HepG2 (cell line): Measurements from ENCODE around the gene RCC1. TPM values are rescaled to one million over a fixed set of nuclear protein-coding genes. Genes with fewer than 3 reads are reported as not detected.

ENCODE experiments used
- CENPT ChIP-seq: sonication (generic); formaldehyde crosslinking; IDR thresholded peaks from 2 replicates; pipeline ENCODE4 v1.8.0; 2022; ENCODE audit warnings: low read depth, mild to moderate bottlenecking, moderate library complexity, missing genetic modification reagents
- HES4 ChIP-seq: sonication (generic); formaldehyde crosslinking; IDR thresholded peaks from 2 replicates; pipeline ENCODE4 v1.9.0; 2021; ENCODE audit warnings: mild to moderate bottlenecking, missing genetic modification reagents, borderline replicate concordance
- PAWR ChIP-seq: sonication (generic); formaldehyde crosslinking; IDR thresholded peaks from 2 replicates; pipeline ENCODE4 v1.4.0; 2020; ENCODE audit warnings: missing genetic modification reagents, mild to moderate bottlenecking, borderline replicate concordance
- RARG ChIP-seq: sonication (generic); formaldehyde crosslinking; IDR thresholded peaks from 2 replicates; pipeline ENCODE4 v1.4.0; 2020; ENCODE audit warnings: low read depth, mild to moderate bottlenecking, missing genetic modification reagents
- RXRA ChIP-seq: sonication (generic); formaldehyde crosslinking; IDR thresholded peaks from 2 replicates; pipeline ENCODE4 v1.5.1; 2020; ENCODE audit warnings: missing genetic modification reagents
- TCF12 ChIP-seq, 2 experiments: fragments of 450-650 bp in 1 of 2; sonication (generic) in 1 of 2; formaldehyde crosslinking in 1 of 2; IDR thresholded peaks; 2 replicates each; pipeline versions ENCODE4 v1.6.1 to v1.8.0; 2017 to 2022; ENCODE audit warnings: antibody characterized with exemption in 1 of 2, mild to moderate bottlenecking in 1 of 2, missing genetic modification reagents in 1 of 2, moderate library complexity in 1 of 2
- TCF7 ChIP-seq: sonication (generic); IDR thresholded peaks from 2 replicates; pipeline ENCODE4 v1.6.1; 2016; ENCODE audit warnings: antibody characterized with exemption, low read depth
- THRA ChIP-seq: sonication (generic); formaldehyde crosslinking; IDR thresholded peaks from 2 replicates; pipeline ENCODE4 v1.4.0; 2020; ENCODE audit warnings: missing genetic modification reagents, borderline replicate concordance
- ZBTB4 ChIP-seq: sonication (generic); formaldehyde crosslinking; IDR thresholded peaks from 2 replicates; pipeline ENCODE4 v1.4.0; 2020; ENCODE audit warnings: missing genetic modification reagents, mild to moderate bottlenecking, borderline replicate concordance
- ZKSCAN5 ChIP-seq: sonication (generic); formaldehyde crosslinking; IDR thresholded peaks from 2 replicates; pipeline ENCODE4 v1.5.1; 2020; ENCODE audit warnings: mild to moderate bottlenecking, missing genetic modification reagents
- ZNF224 ChIP-seq: sonication (generic); formaldehyde crosslinking; IDR thresholded peaks from 2 replicates; pipeline ENCODE4 v1.5.0; 2020; ENCODE audit warnings: mild to moderate bottlenecking, missing genetic modification reagents
- ZNF614 ChIP-seq: IDR thresholded peaks from 2 replicates; pipeline ENCODE4 v1.6.1; 2018; ENCODE audit warnings: missing biosample characterization, missing genetic modification reagents, inconsistent platforms, borderline replicate concordance
- ZNF646 ChIP-seq: sonication (generic); formaldehyde crosslinking; IDR thresholded peaks from 2 replicates; pipeline ENCODE4 v1.9.0; 2021; ENCODE audit warnings: mild to moderate bottlenecking, missing genetic modification reagents
- polyA plus RNA-seq, 8 experiments: library from polyadenylated mRNA; depleted of rRNA in 3 of 8; stranded (reverse) in 7 of 8; unstranded in 1 of 8; fragments of >200 nt; fragmentation: Illumina TruSeq in 4 of 8; extraction: Trizol in 4 of 8; gene quantifications; 2 replicates each; pipeline versions ENCODE4 v1.2.1 to v1.2.3, GENCODE V29; 2011 to 2016; ENCODE audit warnings: low read depth in 4 of 8, missing spikeins in 1 of 8, mixed read lengths in 1 of 8; ENCODE audit not compliant: insufficient read depth in 1 of 8
- total RNA-seq, 5 experiments: library from RNA; depleted of rRNA; stranded (reverse); fragments of >200 nt; fragmentation: Illumina TruSeq; extraction: Trizol; gene quantifications; 2 replicates each; pipeline ENCODE4 v1.2.3, GENCODE V29; 2016; ENCODE audit warnings: low read depth in 1 of 5
- TF ChIP-seq, protein P1 (sequence below): sonication (generic); formaldehyde crosslinking; IDR thresholded peaks from 2 replicates; pipeline ENCODE4 v1.4.0; 2020; ENCODE audit warnings: missing genetic modification reagents

Gene RCC1
- total and polyA plus RNA-seq, 2 of the 13 experiments (the other 11 are each of a cell fraction or from before 2014, with no cell fraction given) = 47.2 to 80.8 TPM

GRCh38 chr1:28518745-28519341 lies 13.0 kb downstream of the RCC1 start (continued):
- TF ChIP-seq TCF12 (IDR thresholded peaks at IDR 0.05) = no peak
- no peak for TF ChIP-seq TCF12 (CRISPR knock-in tag; IDR thresholded peaks at IDR 0.05)
- no peak for TF ChIP-seq ZKSCAN5 (CRISPR knock-in tag)
- TF ChIP-seq HES4 (CRISPR knock-in tag) = no peak
- TF ChIP-seq, protein P1, sequence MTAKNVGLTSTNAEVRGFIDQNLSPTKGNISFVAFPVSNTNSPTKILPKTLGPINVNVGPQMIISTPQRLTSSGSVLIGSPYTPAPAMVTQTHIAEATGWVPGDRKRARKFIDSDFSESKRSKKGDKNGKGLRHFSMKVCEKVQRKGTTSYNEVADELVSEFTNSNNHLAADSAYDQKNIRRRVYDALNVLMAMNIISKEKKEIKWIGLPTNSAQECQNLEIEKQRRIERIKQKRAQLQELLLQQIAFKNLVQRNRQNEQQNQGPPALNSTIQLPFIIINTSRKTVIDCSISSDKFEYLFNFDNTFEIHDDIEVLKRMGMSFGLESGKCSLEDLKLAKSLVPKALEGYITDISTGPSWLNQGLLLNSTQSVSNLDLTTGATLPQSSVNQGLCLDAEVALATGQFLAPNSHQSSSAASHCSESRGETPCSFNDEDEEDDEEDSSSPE (CRISPR knock-in tag) = no peak; the same call in 1 of the 2 replicates
- TF ChIP-seq ZNF224 (CRISPR knock-in tag) = no peak
- no peak for TF ChIP-seq THRA (CRISPR knock-in tag)
- peak; percentile 78 for TF ChIP-seq RXRA (CRISPR knock-in tag)
- TF ChIP-seq RARG (CRISPR knock-in tag) = no peak
- no peak for TF ChIP-seq PAWR (CRISPR knock-in tag)
- TF ChIP-seq ZNF646 (CRISPR knock-in tag) = no peak
- no peak for TF ChIP-seq ZBTB4 (CRISPR knock-in tag)
- no peak for TF ChIP-seq ZNF614 (CRISPR knock-in tag)
- TF ChIP-seq TCF7 = no peak
- TF ChIP-seq CENPT = no peak
